Brain microvascular endothelial cell (primary cell): ENCODE results near the gene NRP2.

Experiments used
- DNase-seq: peaks from one replicate; pipeline ENCODE4 v3.0.0-alpha.2; 2020
- H3K27ac ChIP-seq: fragments of 250-450 bp; sonication (Bioruptor Pico); 2 replicates; pipeline ENCODE4 v1.5.1; 2020; ENCODE audit warnings: mild to moderate bottlenecking, moderate library complexity
- H3K27me3 ChIP-seq: fragments of 250-450 bp; sonication (Bioruptor Pico); replicated peaks from 2 replicates; pipeline ENCODE4 v1.5.1; 2020; ENCODE audit warnings: mild to moderate bottlenecking
- H3K36me3 ChIP-seq: fragments of 250-450 bp; sonication (Bioruptor Pico); replicated peaks from 2 replicates; pipeline ENCODE4 v1.5.1; 2020; ENCODE audit warnings: mild to moderate bottlenecking
- H3K4me3 ChIP-seq: 2 replicates; pipeline ENCODE4 v1.5.1; 2011; ENCODE audit warnings: low read depth, mild to moderate bottlenecking, control low read depth, low read length, moderate library complexity
- CTCF ChIP-seq: IDR thresholded peaks from 2 replicates; pipeline ENCODE4 v1.5.1; 2011; ENCODE audit warnings: low read depth, mild to moderate bottlenecking, moderate library complexity, low read length, control low read depth, inconsistent platforms; ENCODE audit errors: missing control alignments
- in situ Hi-C: cut with HindIII; loops from 2 replicates; pipeline ENCODE4 v1.10.0; 2017; ENCODE audit warnings: low sequenced_read_pairs, low pct_ligation_motif_present

The NRP2 gene

GRCh38 chr2:205699515-205700289 lies 17.4 kb downstream of the NRP2 start:
- H3K27me3 ChIP-seq, result no peaks in the 10 kb centered on the region
- in situ Hi-C loops, result no loop called here
- TF ChIP-seq CTCF, result no peak
- H3K36me3 ChIP-seq, result peaks cover 2% of the 10 kb centered on the region
- H3K27ac ChIP-seq, result peak overlapping the region; percentile 93
- no peak for DNase-seq
- no peak overlapping the region for H3K4me3 ChIP-seq

GRCh38 chr2:205700331-205701132 lies 18.2 kb downstream of the NRP2 start:
- TF ChIP-seq CTCF, result no peak
- peak overlapping the region; percentile 93 for H3K27ac ChIP-seq
- in situ Hi-C loops, result no loop called here
- peaks cover 2% of the 10 kb centered on the region for H3K36me3 ChIP-seq
- DNase-seq, result peak; percentile 93
- no peaks in the 10 kb centered on the region for H3K27me3 ChIP-seq
- no peak overlapping the region for H3K4me3 ChIP-seq

GRCh38 chr2:205701509-205701908 lies 19.2 kb downstream of the NRP2 start:
- Histone ChIP-seq H3K27me3 (no peaks in the 10 kb centered on the region), H3K4me3 (no peak overlapping the region), H3K36me3 (peaks cover 2% of the 10 kb centered on the region), H3K27ac (peak overlapping the region; percentile 93)
- in situ Hi-C loops, result no loop called here
- TF ChIP-seq CTCF, result no peak
- DNase-seq, result no peak

GRCh38 chr2:205702576-205702975 lies 20.3 kb downstream of the NRP2 start:
- DNase-seq, result no peak
- no peak for TF ChIP-seq CTCF
- H3K27me3 ChIP-seq, result no peaks in the 10 kb centered on the region
- peak overlapping the region; percentile 93 for H3K27ac ChIP-seq
- no peak overlapping the region for H3K4me3 ChIP-seq
- H3K36me3 ChIP-seq, result peaks cover 2% of the 10 kb centered on the region
- in situ Hi-C loops, result no loop called here

GRCh38 chr2:205703471-205704126 lies 21.3 kb downstream of the NRP2 start:
- no peak overlapping the region for H3K4me3 ChIP-seq
- H3K27ac ChIP-seq, result no peak overlapping the region
- no peak for DNase-seq
- H3K36me3 ChIP-seq, result no peaks in the 10 kb centered on the region
- no peaks in the 10 kb centered on the region for H3K27me3 ChIP-seq
- in situ Hi-C loops, result no loop called here
- no peak for TF ChIP-seq CTCF
